NCI-H1048 (cell line): Measurements from ENCODE around the gene SLC16A3.
"Not testable (repeated sequence)": the region's sequence is repeated elsewhere in the genome, so short reads cannot be mapped to it uniquely, and the experiment has no call there.

ENCODE experiments used
- DNase-seq: peaks from one replicate; lab custom pipeline; 2025; lab: John Stamatoyannopoulos, UW

The SLC16A3 gene

DNA sequence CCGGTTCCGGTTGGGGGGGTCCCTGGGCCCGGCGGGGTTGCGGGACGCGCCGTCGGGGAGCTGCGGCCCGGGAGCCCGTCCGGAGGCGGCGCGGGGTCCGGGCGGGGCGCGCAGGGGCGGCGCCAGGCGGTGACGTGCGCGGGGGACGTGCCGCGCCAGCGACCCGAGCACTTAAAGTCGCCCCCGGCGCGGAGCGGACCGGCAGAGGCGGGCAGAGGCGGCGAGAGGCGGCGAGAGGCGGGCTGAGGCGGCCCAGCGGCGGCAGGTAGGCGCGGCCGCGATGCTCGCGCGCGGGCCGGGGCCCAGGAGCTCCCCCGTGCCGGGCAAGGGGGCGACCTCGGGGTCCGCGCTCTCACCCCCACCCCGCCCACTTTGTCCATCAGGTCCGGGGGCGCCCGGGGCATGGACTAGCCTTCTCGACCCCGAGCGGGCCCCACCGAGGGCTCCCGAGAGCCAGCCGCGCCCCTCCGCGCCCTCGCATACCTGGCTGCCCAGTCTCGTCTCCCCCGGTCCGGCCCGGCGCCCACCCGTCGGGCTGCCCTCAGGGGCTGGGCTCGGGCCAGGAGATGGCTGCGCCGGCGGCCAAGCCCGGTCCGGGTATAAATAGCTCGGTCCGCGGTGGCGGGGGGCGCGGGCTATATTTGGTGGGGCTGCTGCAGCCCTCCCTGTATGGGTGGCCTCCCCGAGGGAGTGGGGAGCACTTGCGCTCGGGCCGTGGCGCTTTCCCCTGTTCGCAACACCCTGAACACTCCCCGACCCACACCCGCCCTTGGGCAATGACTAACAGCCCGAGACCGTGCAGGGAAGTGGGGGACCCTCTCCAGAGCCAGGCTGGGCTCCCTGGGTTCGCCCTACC, at the start of gene SLC16A3:
SLC16A3 (plus strand) TSS at position 201 of the 856 bp plus-strand sequence. CDS start 6,967 bp downstream, outside the sequence.
- no peak for DNase-seq

- no peak for DNase-seq
Observed at GRCh38 chr17:82179412-82179811, 49.4 kb upstream of the SLC16A3 start.

DNA sequence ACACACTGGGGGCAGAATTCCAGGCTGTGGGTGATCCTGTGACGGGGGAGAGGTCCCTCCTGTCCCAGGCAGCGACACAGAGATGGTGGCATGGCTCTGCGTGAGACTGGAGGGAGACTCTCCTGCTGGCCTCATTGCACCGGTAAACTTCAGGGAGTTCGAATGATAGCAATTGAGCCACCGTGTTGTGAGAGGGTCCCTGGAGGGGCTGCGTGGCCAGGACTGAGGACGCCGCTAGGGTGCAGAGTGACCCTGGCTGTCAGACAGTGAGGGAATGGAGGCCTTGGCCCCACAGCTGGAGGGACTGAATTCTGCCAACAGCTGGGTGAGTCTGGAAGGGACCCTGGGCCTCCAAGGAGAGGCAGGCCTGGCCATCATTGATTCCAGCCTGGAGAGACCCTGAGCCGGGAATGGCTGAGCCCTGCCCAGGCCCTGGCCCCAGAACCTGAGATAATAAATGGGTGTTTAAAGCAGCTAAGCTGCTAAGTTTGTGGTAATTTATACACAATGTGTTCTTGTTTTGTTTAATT, 48.8 kb upstream of the SLC16A3 start:
- no peak for DNase-seq

DNA sequence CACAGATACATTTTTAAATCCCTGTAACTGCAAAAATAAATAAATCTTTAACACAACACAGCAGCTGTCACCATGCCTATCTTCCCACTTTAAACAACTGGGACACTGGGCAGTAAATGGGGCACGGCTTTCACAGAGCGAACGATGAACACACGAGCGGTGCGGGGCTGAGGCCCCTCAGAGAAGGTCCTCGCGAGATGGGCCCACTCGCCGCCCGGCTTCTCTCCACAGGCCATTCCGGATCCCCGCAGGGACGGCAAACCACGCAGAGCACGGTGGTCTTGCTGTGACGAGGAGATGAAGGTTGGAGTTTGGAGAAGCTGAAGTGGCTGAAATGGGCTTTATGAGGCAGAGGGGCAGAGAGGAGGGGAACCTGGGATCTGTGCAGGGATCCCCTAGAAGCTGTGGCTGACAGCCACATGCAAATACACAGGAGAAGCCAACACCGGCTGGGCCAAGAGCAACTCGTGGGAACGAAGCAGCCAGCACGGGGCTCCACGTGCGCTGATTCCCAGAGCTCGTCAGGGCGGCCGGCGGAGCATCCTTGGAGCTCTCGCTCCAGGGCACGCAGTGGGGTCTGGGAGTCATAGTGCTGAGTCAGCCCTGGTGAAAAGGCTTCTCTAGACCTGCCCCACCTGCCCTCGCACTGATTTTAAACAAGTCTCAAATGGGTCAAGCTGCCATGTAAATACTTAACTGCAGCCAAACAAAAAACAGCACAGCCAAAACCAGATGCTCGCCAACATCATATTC, 47.9 kb upstream of the SLC16A3 start:
- no peak for DNase-seq

DNA sequence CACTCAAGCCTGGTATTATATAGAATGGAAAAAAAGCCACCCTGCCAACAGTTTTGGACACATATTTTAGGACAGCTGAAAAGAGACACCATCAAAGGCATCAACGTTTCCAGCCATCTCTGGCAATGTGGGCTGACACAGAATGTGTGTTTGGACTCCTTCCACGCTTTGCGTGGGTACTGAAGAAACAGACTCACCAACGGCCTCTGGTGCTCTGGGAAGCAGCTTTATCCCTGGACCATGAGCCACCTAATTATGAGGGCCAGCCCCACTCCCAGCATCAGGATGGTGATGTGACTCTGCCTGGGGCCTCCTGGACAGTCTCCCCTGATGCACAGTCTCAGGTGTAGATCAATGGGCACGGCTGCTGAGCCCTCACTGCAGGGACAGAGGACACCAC, 44.1 kb upstream of the SLC16A3 start:
- no peak for DNase-seq

DNA sequence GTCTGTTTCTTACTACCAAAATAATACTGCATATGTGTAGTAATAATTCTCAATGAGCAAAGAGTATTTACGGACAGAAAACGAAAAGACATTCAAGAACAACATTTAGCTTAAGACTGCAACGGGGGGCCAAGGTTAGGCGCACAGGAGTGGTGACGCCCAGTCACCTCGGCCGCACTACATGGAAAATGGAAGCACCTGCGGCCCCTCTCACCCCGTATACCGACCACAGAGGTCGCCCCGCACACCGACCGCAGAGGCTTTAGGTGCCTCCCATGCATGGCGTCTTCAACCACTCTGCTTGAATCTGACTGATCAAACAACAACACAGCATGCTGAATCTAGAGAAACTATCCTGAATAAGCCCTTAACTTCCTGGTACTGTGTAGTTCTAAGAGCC, 42.6 kb upstream of the SLC16A3 start:
- no peak for DNase-seq

DNA sequence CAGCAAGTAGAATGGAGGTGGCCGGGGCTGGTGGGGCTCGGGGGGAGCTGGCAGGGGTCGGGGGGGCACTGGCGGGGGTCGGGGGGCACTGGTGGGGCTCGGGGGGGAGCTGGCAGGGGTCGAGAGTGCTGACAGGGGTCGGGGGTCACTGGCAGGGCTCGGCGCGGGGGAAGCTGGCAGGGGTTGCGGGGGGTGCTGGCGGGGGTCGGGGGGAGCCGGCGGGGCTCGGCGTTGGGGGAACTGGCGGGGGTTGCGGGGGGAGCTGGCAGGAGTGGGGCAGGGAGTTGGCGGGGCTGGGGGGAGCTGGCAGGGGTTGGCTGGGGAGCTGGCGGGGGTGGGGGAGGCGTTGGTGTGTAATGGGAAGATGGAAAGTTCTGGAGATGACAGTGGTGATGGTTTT, 41.3 kb upstream of the SLC16A3 start:
- DNase-seq: no peak

- no peak for DNase-seq
Observed at GRCh38 chr17:82188001-82188961, 40.6 kb upstream of the SLC16A3 start.

DNA sequence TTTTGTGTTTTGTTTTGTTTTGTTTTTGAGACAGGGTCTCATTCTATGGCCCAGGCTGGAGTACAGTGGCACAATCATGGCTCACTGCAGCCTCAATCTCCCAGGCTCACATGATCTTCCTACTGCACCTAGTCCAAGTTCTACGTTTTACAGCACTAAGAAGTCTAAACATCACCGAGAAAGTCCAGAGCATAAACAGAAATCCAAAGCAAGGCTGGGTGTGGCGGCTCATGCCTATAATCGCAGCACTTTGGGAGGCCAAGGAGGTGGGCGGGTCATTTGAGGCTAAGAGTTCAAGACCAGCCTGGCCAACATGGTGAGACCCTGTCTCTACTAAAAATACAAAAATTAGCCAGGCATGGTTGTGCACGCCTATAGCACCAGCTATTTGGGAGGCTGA, 35.8 kb upstream of the SLC16A3 start:
- not testable (repeated sequence) for DNase-seq

- DNase-seq: no peak
Observed at GRCh38 chr17:82193520-82194220, 35.2 kb upstream of the SLC16A3 start.

GRCh38 chr17:82194765-82195164, 34.1 kb upstream of the SLC16A3 start:
- DNase-seq: no peak

GRCh38 chr17:82195675-82196672, 32.9 kb upstream of the SLC16A3 start:
- DNase-seq: no peak

- no peak for DNase-seq
Observed at GRCh38 chr17:82198092-82198491, 30.8 kb upstream of the SLC16A3 start.

GRCh38 chr17:82199496-82199895, 29.3 kb upstream of the SLC16A3 start:
- DNase-seq: no peak

DNA sequence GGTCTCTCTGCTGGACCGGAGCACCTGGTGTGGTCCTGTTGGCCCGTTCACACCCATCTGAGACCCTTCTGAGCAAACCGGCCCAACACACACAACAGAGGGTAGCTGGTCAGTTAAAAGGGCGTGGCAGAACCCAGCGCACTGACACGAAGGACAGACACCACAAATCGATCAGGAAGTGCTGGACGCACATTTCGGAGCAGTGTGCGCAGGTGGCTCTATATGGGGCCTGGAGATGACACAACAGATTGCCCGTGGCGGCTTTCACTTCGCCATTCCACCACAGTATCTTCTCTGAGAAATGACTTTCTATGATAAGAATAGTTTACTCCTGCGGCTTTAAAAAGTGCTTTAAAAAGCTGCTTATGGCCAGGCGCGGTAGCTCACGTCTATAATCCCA, 28.7 kb upstream of the SLC16A3 start:
- no peak for DNase-seq

GRCh38 chr17:82200743-82201497, 27.9 kb upstream of the SLC16A3 start:
- DNase-seq: no peak

DNA sequence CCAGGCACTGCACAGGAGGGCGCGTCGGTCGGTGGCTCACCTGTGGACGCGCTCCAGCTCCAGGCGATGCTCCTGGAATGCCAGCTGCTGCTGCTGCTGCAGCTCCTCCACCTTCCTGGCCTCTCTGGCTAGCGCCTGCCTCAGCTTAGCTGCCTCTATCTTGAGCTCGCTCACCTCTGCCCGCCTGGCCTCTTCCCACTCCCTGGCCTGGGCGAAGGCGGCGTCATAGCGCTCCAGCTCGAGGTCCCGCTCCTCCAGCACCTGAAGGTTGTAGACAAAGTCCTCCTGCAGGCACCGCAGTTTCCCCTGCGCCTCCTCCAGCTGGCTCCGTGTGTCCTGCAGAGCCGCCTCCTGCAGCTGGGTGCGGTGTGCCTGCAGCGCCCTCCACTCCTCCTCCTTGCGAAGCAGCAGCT, 27.3 kb upstream of the SLC16A3 start:
- DNase-seq: no peak

DNA sequence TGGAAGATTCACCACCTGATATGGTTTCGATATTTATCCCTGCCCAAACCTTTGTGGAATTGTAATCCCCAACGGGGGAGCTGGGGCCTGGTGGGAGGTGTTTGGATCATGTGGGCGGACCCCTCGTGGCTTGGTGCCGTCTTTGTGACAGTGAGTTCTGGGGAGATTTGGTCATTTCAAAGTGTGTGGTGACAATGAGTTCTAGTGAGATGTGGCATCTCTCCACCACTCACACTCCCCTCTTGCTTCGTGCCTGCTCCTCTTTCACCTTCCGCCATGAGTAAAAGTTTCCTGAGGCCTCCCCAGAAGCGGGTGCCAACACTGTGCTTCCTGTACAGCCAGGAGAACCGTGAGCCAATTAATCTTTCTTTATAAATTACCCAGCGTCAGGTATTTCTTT, 25.9 kb upstream of the SLC16A3 start:
- DNase-seq: no peak

- DNase-seq: no peak
Observed at GRCh38 chr17:82203920-82204319, 24.9 kb upstream of the SLC16A3 start.
